ENCODE data around the gene GABARAPL2.
A peak's percentile ranks its signal among the peaks of the same experiment; 100 is the strongest.

Gene GABARAPL2

GRCh38 chr16:75591927-75592326, 25.7 kb downstream of the GABARAPL2 start:
- DNase-seq (ENCODE audit: low read depth): peak; percentile 42

- DNase-seq (ENCODE audit: low read depth): no peak
Measured at GRCh38 chr16:75593308-75593707, 27.1 kb downstream of the GABARAPL2 start.

- DNase-seq (ENCODE audit: low read depth): peak; percentile 90
Measured at GRCh38 chr16:75593825-75594820, 27.9 kb downstream of the GABARAPL2 start.

GRCh38 chr16:75599452-75600277, 33.5 kb downstream of the GABARAPL2 start:
- peak; percentile 61 for DNase-seq (ENCODE audit: low read depth)

- no peak for DNase-seq (ENCODE audit: low read depth)
Measured at GRCh38 chr16:75603241-75603640, 37.1 kb downstream of the GABARAPL2 start.

GRCh38 chr16:75606507-75606906, 40.3 kb downstream of the GABARAPL2 start:
- no peak for DNase-seq (ENCODE audit: low read depth)

GRCh38 chr16:75614066-75614897, 48.1 kb downstream of the GABARAPL2 start:
- DNase-seq (ENCODE audit: low read depth): peak; percentile 84

- no peak for DNase-seq (ENCODE audit: low read depth)
Measured at GRCh38 chr16:75615619-75616018, 49.4 kb downstream of the GABARAPL2 start.

GRCh38 chr16:75616521-75617010, 50.4 kb downstream of the GABARAPL2 start:
- DNase-seq (ENCODE audit: low read depth): no peak

- DNase-seq (ENCODE audit: low read depth): no peak
Measured at GRCh38 chr16:75617121-75617520, 50.9 kb downstream of the GABARAPL2 start.

- DNase-seq (ENCODE audit: low read depth): no peak
Measured at GRCh38 chr16:75618780-75619179, 52.6 kb downstream of the GABARAPL2 start.

- no peak for DNase-seq (ENCODE audit: low read depth)
Measured at GRCh38 chr16:75620326-75621169, 54.4 kb downstream of the GABARAPL2 start.

- peak; percentile 57 for DNase-seq (ENCODE audit: low read depth)
Measured at GRCh38 chr16:75621170-75621477, 54.9 kb downstream of the GABARAPL2 start.

- peak; percentile 99 for DNase-seq (ENCODE audit: low read depth)
Measured at GRCh38 chr16:75622761-75623605, 56.8 kb downstream of the GABARAPL2 start, which contains the start of gene ADAT1. Gene ADAT1 (minus strand): TSS chr16:75623281. CDS start chr16:75620799, 2,482 bp downstream.

GRCh38 chr16:75624921-75625334, 58.7 kb downstream of the GABARAPL2 start:
- DNase-seq (ENCODE audit: low read depth): peak; percentile 87

GRCh38 chr16:75626806-75627205, 60.6 kb downstream of the GABARAPL2 start:
- no peak for DNase-seq (ENCODE audit: low read depth)
